GM19193 (cell line): Measurements from ENCODE around the gene BPIFB1.

Source experiments
- POLR2A ChIP-seq: IDR thresholded peaks from 4 replicates; pipeline ENCODE4 v1.6.1; 2011; ENCODE audit not compliant: insufficient read depth, insufficient read length; ENCODE audit errors: extremely low read depth

Gene BPIFB1

DNA sequence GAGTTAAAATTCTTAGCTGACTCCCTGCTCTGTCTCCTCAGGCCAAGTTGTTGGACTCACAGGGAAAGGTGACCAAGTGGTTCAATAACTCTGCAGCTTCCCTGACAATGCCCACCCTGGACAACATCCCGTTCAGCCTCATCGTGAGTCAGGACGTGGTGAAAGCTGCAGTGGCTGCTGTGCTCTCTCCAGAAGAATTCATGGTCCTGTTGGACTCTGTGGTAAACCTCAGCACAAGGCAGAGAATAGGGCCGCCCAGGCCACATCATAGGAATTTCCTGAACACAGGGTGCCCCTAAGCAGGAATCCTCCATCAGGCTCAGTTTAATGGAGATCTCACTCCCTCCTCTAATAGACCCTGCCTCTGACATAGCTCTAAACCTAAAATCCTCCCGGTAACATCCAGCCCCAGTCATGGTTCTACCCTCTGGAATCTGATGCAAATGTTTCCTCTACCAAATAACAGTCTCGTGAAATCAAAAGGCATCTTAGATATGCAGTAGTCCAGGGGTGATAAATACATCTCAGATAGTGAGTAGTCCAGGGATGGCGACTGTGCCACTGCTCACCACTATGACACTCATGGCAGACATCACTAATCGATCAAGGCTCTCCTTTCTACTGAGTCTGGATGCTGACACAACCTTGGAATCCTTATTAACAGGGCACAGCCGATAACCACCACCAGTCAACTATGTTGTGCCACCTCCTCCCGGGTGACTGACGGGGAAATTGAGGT is 18.3 kb downstream of the BPIFB1 start:
- TF ChIP-seq POLR2A: no peak

DNA sequence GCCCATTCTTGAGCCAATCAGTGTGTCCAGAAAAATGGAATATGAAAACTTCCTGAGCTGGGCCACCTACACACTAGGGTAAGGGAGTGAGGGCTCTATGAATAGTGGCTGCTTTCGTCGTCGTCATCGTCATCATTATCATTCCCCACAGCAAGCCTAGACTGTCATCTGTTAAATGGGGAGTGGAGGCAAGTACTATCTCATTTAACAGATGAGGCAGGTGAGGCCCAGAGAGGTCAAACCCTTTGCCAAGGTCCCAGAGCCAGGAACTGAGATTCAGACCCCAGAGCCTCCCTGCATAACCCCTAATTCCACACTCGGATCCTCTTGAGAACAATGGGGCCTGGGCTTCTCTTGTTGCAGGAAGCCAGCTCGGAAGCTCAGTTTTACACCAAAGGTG is 20.6 kb downstream of the BPIFB1 start:
- no peak for TF ChIP-seq POLR2A

DNA sequence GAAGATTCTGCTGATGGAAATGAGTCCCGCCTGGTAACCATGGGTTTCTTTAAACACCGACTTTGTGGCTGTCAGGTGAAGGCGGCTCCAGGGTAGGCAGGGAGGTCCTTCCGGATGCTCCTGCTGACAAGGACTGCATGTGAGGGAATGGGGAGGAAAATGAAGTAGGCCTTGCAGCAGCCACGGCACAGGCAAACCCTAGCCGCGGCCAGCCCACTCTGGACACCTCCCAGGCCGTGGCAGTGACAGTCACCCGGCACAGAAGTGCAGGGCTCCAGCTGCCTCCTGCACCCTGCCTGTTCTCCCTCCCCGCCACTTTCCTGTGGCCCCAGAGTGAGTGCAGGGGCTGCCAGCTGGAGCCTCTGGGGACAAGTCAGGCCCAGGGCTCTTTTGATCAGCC is 21.0 kb downstream of the BPIFB1 start:
- no peak for TF ChIP-seq POLR2A

DNA sequence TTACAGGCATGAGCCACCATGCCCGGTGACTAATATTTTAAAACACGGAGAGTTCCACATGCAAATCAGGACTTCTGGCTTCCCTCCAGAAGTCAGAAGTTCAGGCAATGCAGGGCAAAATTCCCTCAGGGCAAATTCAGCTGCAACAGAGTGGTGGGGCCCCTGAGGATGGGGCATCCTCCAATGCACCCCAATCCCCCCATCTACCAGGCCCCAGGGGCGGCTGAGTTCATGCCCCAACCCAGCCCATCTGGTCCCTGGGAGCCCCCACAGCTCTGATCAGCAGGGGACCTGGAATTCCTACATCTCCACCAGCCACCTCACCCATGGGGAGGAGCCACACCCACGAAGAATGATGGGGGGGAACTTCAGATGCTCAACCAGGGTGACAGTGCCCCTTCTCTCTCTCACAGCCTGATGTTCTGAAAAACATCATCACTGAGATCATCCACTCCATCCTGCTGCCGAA is 22.6 kb downstream of the BPIFB1 start:
- TF ChIP-seq POLR2A: no peak

DNA sequence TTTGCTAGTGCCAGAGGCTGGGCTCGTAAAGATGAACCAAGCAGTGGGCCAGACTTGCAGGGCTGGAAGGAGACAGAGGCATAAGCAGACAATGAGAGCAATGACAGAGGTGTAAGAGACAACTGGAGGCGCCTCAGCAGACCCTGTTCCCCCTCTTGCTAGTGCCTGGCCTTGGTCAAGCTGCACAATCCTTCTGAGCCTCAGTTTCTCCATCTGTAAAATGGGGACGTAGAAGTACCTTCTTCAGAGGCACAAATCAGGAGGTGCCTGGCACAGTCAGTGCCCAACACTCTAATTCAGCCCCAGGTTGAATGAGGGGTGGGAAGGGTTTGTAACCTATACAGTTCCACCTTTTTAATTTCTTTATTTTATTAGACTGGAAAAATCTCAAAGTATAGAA is 23.2 kb downstream of the BPIFB1 start:
- no peak for TF ChIP-seq POLR2A

DNA sequence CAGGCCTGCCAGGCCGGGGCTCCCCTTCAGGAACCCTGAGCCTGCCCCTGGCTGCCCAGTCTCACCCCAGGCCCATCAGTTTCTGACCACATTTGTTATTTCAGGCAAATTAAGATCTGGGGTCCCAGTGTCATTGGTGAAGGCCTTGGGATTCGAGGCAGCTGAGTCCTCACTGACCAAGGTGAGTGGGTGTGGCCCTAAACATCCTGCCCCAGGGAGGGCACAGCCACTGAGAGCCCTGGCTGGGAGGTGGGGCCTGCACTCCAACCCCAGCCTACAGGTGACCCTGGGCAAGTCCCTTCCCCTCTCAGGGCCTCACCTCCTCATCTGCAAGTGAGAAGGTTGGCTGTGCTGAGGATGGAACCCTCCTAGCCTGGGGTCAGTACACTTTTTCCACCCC is 23.8 kb downstream of the BPIFB1 start:
- TF ChIP-seq POLR2A: no peak

DNA sequence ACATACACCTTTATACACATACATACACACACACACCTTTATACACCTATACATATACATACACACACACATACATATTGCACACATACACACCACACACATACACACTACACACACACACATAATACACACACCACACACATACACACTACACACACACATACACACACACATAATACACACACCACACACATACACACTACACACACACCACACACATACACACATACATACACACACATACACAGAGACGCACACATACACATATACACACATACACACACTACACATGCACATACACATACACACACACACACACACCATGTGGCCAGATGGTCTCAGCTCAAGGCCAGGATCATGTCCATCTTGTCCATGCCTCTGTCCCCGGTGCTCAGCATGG is 25.7 kb downstream of the BPIFB1 start:
- no peak for TF ChIP-seq POLR2A

DNA sequence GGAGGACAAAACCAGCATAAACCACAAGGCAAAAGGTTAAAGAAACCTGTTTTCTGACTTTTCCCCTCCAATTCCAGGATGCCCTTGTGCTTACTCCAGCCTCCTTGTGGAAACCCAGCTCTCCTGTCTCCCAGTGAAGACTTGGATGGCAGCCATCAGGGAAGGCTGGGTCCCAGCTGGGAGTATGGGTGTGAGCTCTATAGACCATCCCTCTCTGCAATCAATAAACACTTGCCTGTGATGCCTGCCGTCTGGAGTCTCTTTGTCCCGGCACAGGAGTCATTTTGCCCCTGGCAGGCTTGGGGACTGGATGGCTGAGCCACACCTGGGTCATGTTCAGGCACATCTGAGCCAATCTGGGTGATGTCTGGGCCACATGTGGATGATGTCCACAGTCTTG is 26.6 kb downstream of the BPIFB1 start:
- TF ChIP-seq POLR2A: no peak

DNA sequence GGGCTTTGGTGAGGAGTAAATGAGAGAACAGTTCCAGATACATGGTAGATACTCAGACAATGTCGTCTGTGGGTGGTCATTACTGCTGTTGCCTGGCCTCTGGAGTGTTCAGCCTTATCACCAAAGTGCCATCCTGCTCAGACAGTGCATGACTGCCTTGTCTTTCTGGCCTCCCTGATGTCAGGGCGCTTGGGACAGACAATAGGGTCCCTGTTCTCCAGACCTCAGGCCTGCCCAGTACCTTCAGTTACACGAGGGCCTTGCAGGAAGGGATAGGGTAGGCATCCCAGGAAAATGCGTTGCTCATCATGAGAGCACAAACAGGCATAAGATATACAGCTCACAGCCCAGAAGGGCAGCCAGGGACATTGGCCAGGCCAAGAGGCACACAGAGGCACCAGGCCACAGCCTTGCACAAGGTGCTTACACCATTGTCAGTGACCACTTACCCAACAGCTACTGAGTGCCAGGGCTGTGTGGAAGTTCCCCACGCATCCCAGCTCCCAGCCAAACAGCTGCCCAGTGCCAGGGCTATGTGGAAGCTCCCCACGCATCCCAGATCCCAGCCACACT is 27.4 kb downstream of the BPIFB1 start:
- TF ChIP-seq POLR2A: no peak

DNA sequence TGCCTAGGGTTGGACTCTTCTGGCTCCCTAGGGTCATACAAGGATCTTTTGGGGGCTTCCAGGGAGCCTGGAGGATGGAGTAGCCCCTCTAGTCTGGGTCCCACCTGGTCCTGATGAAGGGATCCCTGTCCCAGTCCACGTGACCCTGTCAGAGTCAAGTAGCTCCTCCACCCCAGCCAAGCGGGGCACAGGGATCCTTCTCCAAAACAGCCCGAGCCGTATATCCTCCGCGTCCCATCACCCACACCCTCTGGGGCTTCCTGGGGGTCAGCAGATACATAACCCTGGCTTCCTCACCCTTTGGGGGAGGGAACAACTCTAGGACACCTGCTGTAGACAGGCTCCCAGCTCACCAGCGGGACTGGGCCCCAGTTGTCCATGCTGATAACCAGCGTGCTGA is 28.0 kb downstream of the BPIFB1 start:
- TF ChIP-seq POLR2A: no peak

DNA sequence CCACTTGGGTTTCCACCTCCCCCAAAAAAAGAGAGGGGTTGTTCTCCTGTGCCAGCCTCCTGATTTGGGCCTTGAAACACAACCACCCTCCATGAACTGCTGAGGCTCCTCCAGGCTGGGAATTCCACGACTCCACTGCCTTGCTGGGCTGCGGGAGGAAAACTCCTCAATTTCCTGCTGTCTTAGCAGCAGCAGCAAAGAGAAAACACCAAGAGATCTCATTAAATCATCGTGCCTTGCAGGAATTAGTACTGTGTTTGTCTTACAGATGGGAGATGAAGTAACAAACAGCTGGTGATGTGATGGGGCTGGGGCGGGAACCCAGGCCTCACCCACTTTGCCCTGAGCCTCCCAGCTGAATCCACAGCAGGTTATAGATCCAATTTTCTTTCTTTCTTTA is 29.0 kb downstream of the BPIFB1 start:
- no peak for TF ChIP-seq POLR2A

DNA sequence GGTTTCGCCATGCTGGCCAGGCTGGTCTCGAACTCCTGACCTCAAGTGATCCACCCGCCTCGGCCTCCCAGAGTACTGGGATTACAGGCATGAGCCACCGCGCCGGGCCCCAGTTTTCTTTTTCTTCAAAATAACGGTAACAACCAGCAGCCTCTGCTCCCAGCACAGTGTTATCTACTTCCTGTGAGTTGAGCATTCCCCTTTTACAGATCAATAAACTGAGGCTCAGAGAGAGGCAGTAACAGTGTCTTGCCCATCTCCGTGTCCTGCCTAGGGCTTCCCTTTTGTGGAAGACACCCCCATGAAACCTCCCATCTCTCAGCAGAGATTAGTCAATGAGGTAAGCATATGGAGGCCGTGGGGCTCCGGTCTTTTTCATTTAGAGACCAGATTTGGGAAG is 29.6 kb downstream of the BPIFB1 start:
- no peak for TF ChIP-seq POLR2A

DNA sequence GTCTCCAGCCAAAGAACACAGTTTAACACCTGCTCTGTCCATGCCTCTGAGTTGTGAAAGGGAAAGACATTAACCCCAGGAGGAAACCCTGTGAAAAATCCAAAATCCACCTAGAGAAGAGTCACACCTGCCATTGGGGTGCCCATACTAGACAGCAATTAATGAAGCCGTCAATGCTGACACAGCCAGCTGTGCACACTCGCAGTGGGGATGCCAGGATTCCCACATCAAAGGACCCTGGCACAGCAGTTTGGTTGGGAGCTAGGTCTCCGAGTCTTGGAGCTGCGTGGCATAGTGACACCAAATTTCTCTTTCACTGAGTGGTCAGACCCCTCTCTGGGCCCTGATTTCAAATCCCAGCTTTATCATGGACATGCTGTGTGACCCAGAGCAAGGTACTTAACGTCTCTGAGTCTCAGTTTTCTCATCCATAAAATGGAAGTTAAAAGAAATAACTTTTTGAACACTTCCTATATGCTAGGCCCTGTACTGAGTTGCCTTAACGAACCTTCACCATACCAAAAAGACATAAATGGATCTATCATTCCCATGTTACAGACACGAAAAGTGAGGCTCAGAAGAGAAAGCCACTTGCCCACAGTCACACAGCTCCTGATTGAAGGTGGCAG is 30.8 kb downstream of the BPIFB1 start:
- no peak for TF ChIP-seq POLR2A

DNA sequence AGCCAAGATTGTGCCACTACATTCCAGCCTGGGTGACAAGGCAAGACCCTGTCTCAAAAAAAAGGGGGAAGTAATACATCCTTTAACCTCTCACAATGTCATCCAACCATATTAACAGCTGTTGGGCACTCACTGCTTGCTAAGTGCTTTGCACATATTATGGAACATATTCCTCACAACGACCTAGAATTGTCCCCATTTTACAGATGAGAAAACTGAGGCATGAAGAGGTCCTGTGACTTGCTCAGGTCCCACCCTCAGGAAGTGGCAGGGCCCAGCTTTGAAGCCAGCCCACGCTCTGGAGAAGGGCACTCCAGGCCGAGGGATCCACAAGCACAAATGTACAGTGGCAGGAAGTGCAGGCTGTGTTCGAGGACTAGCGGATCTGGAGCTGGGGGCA is 33.3 kb downstream of the BPIFB1 start:
- no peak for TF ChIP-seq POLR2A

DNA sequence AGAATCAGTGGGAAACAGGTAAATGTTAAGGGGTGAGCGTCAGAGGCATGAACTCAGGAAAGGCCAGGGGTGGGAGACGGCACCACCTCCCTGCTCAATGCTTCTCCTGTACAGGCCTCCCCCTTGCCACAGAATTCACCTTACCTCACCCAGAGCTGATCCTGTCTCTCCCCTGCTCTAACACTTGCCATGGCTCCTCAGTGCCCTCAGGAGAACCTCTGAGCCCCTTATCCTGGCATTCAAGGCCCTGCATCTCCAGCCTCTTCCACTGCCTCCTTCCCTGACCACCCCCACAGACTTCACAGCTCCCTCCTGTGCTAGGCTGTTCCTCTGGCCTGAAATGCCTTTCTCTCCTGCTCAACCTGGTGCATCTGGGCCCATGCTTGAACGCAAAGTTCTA is 33.9 kb downstream of the BPIFB1 start:
- no peak for TF ChIP-seq POLR2A
